K562 (cell line): ENCODE data around the gene SPOUT1. TPM values are rescaled to one million over a fixed set of nuclear protein-coding genes. Genes with fewer than 3 reads are reported as not detected.

Experiments
- ASH1L ChIP-seq: fragments of 450-650 bp; IDR thresholded peaks from 2 replicates; pipeline ENCODE4 v1.6.1; 2018; ENCODE audit warnings: borderline replicate concordance, mild to moderate bottlenecking, low read depth; ENCODE audit not compliant: partially characterized antibody
- CLOCK ChIP-seq: fragments of 250-450 bp; sonication (Bioruptor Pico); IDR thresholded peaks from 2 replicates; pipeline ENCODE4 v1.4.0; 2020; ENCODE audit warnings: mild to moderate bottlenecking, moderate library complexity, borderline replicate concordance
- DIDO1 ChIP-seq: fragments of 450-650 bp; IDR thresholded peaks from 2 replicates; pipeline ENCODE4 v1.6.1; 2016; ENCODE audit warnings: low read depth, missing biosample characterization, missing genetic modification characterization
- ETV6 ChIP-seq, 3 experiments: fragments of 150-350 bp in 1 of 3; sonication (generic) in 1 of 3; formaldehyde crosslinking in 1 of 3; IDR thresholded peaks; 2 replicates each; pipeline versions ENCODE4 v1.6.1 to v1.8.0; 2014 to 2022; ENCODE audit warnings: borderline replicate concordance in 2 of 3, low read depth in 2 of 3, antibody characterized with exemption in 1 of 3, low read length in 1 of 3, mild to moderate bottlenecking in 1 of 3, missing genetic modification reagents in 1 of 3
- HDAC8 ChIP-seq: fragments of 450-650 bp; IDR thresholded peaks from 2 replicates; pipeline ENCODE4 v1.6.1; 2016; ENCODE audit warnings: mild to moderate bottlenecking, missing genetic modification characterization, moderate library complexity, missing compliant biosample characterization
- MED1 ChIP-seq: sonication (generic); formaldehyde crosslinking; IDR thresholded peaks from 2 replicates; pipeline ENCODE4 v1.8.1; 2023; ENCODE audit warnings: missing genetic modification reagents, borderline replicate concordance
- MEF2A ChIP-seq: IDR thresholded peaks from 2 replicates; pipeline ENCODE4 v1.6.1; 2011; ENCODE audit warnings: low read depth, mild to moderate bottlenecking, low read length, moderate library complexity; ENCODE audit not compliant: control insufficient read depth
- NEUROD1 ChIP-seq: fragments of 150-350 bp; IDR thresholded peaks from 2 replicates; pipeline ENCODE4 v1.6.1; 2014; ENCODE audit warnings: borderline replicate concordance, low read length, low read depth; ENCODE audit not compliant: partially characterized antibody
- PHF8 ChIP-seq: fragments of 200-600 bp; sonication (generic); IDR thresholded peaks from 2 replicates; pipeline ENCODE4 v1.6.1; 2012; ENCODE audit warnings: mixed run types, mild to moderate bottlenecking, inconsistent platforms, low read length, moderate library complexity, borderline replicate concordance
- RBBP5 ChIP-seq: fragments of 200-600 bp; sonication (generic); IDR thresholded peaks from 2 replicates; pipeline ENCODE4 v1.6.1; 2012; ENCODE audit warnings: borderline replicate concordance, mild to moderate bottlenecking, low read length, control low read depth, inconsistent platforms; ENCODE audit not compliant: insufficient read depth, poor library complexity, severe bottlenecking
- RFX7 ChIP-seq: fragments of 250-450 bp; sonication (Bioruptor Pico); IDR thresholded peaks from 2 replicates; pipeline ENCODE4 v1.5.1; 2021; ENCODE audit warnings: mild to moderate bottlenecking
- TCFL5 ChIP-seq: fragments of 250-450 bp; sonication (Bioruptor Pico); conservative IDR thresholded peaks from 2 replicates; pipeline ENCODE4 v1.6.1; 2021; ENCODE audit warnings: mild to moderate bottlenecking, moderate library complexity, matching md5 sums
- TEAD1 ChIP-seq, 2 experiments: fragments of 450-650 bp in 1 of 2; sonication (generic) in 1 of 2; formaldehyde crosslinking; IDR thresholded peaks; 2 replicates each; pipeline versions ENCODE4 v1.4.0 to v1.8.0; 2020 to 2022; ENCODE audit warnings: mild to moderate bottlenecking in 2 of 2, missing genetic modification reagents in 1 of 2
- USF2 ChIP-seq: sonication (generic); formaldehyde crosslinking; IDR thresholded peaks from 2 replicates; pipeline ENCODE4 v1.5.0; 2020; ENCODE audit warnings: missing genetic modification reagents
- YBX1 ChIP-seq: fragments of 450-650 bp; IDR thresholded peaks from 2 replicates; pipeline ENCODE4 v1.7.1; 2016; ENCODE audit warnings: mild to moderate bottlenecking
- ZFPM2 ChIP-seq: fragments of 250-450 bp; sonication (Bioruptor Pico); IDR thresholded peaks from 2 replicates; pipeline ENCODE4 v1.5.1; 2022; ENCODE audit warnings: mild to moderate bottlenecking
- ZNF263 ChIP-seq: sonication (generic); formaldehyde crosslinking; IDR thresholded peaks from 2 replicates; pipeline ENCODE4 v1.8.0; 2022; ENCODE audit warnings: mild to moderate bottlenecking, missing genetic modification reagents, borderline replicate concordance
- ZNF507 ChIP-seq: conservative IDR thresholded peaks from 2 replicates; pipeline ENCODE4 v1.6.1; 2017; ENCODE audit warnings: missing genetic modification characterization, missing compliant biosample characterization
- ZNF561 ChIP-seq: fragments of 450-650 bp; formaldehyde crosslinking; conservative IDR thresholded peaks from 2 replicates; pipeline ENCODE4 v1.4.0; 2020; ENCODE audit warnings: mild to moderate bottlenecking, moderate library complexity
- ZNF717 ChIP-seq: fragments of 250-450 bp; sonication (Bioruptor Pico); IDR thresholded peaks from 2 replicates; pipeline ENCODE4 v1.5.0; 2021
- polyA plus RNA-seq, 8 experiments: library from polyadenylated mRNA; depleted of rRNA in 4 of 8; stranded (reverse) in 5 of 8; unstranded in 3 of 8; fragments of >200 nt; fragmentation: Nextera tagmentation in 2 of 8; fragmentation: Illumina TruSeq in 1 of 8; extraction: Ambion mirVana in 2 of 8; extraction: Trizol in 1 of 8; gene quantifications; 2 replicates each; pipeline versions ENCODE4 v1.2.1 to v1.2.3, GENCODE V29; 2011 to 2014; ENCODE audit warnings: inconsistent platforms in 1 of 8, missing spikeins in 1 of 8
- total RNA-seq, 7 experiments: library from RNA; depleted of rRNA in 6 of 7; stranded (reverse); fragments of >200 nt in 6 of 7; fragmentation: Illumina TruSeq in 2 of 7; extraction: Trizol in 2 of 7; gene quantifications; 2 replicates each; pipeline versions ENCODE4 v1.2.1 to v1.2.3, GENCODE V29; 2011 to 2021; ENCODE audit warnings: low replicate concordance in 1 of 7
- TF ChIP-seq, protein P1 (sequence below), 2 experiments: fragments of 450-650 bp in 1 of 2; sonication (generic) in 1 of 2; formaldehyde crosslinking; conservative IDR thresholded peaks; 2 replicates each; pipeline versions ENCODE4 v1.4.0 to v1.8.1; 2020 to 2022; ENCODE audit warnings: mild to moderate bottlenecking in 1 of 2, missing genetic modification reagents in 1 of 2

Gene SPOUT1
- total and polyA plus RNA-seq, 9 of the 15 experiments (the other 6 are each of a cell fraction or from before 2014, with no cell fraction given), result 10.6 to 121 (median 37.4) TPM

- TF ChIP-seq MED1 (CRISPR knock-in tag) (no peak; the same call in 1 of the 2 replicates), DIDO1 (peak; percentile 88), RFX7 (no peak), ASH1L (no peak), ZFPM2 (CRISPR knock-in tag) (no peak), TEAD1 (CRISPR knock-in tag; IDR thresholded peaks at IDR 0.05) (peak; percentile 39 to 88; a peak in 1 of 4 replicates), ZNF561 (CRISPR knock-in tag) (no peak), YBX1 (no peak), HDAC8 (tag) (peak; percentile 54; the same call in 1 of the 2 replicates), USF2 (CRISPR knock-in tag) (peak; percentile 98), TCFL5 (CRISPR knock-in tag) (no peak), ZNF507 (tag) (no peak), MEF2A (no peak), ETV6 (IDR thresholded peaks at IDR 0.05; ENCODE audit: borderline replicate concordance in 1 of 2, low read depth in 2 of 2, low read length in 1 of 2) (no peak), ETV6 (CRISPR knock-in tag; IDR thresholded peaks at IDR 0.05; ENCODE audit: borderline replicate concordance) (peak; percentile 80; the same call in 1 of the 2 replicates), CLOCK (CRISPR knock-in tag) (no peak), NEUROD1 (peak; percentile 53), ZNF263 (CRISPR knock-in tag) (peak; percentile 73; the same call in 1 of the 2 replicates), ZNF717 (no peak), RBBP5 (peak; percentile 79), PHF8 (peak; percentile 91)
- TF ChIP-seq, protein P1, sequence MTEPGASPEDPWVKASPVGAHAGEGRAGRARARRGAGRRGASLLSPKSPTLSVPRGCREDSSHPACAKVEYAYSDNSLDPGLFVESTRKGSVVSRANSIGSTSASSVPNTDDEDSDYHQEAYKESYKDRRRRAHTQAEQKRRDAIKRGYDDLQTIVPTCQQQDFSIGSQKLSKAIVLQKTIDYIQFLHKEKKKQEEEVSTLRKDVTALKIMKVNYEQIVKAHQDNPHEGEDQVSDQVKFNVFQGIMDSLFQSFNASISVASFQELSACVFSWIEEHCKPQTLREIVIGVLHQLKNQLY (CRISPR knock-in tag; conservative IDR thresholded peaks at IDR 0.05), result peak in 1 of 2 experiments; percentile 62; a peak in 1 of 4 replicates
These were observed 42.7 kb downstream of the SPOUT1 start, which contains the start of gene TBC1D13 (continued) for GRCh38 chr9:128786681-128787601.
